DND-41 (cell line): ENCODE results near the gene NPVF.

Experiments
- ATAC-seq: fragments of 200-7000 bp; cut with Tn5 transposase; 3 replicates; pipeline ENCODE4 v1.9.1; 2021; ENCODE audit warnings: low read depth; ENCODE audit not compliant: insufficient read depth
- DNase-seq: peaks from one replicate; pipeline ENCODE4 v3.0.0-alpha.2; 2020
- H2AFZ ChIP-seq: 2 replicates; pipeline ENCODE4 v1.6.0; 2012; ENCODE audit warnings: low read depth, low read length
- H3K27ac ChIP-seq: 2 replicates; pipeline ENCODE4 v1.5.1; 2012; ENCODE audit warnings: low read length, inconsistent platforms
- H3K27me3 ChIP-seq: fragments of 200-600 bp; sonication (generic); 2 replicates; pipeline ENCODE4 v1.6.0; 2012; ENCODE audit warnings: low read length, mild to moderate bottlenecking, inconsistent platforms; ENCODE audit not compliant: insufficient read depth, poor library complexity
- H3K36me3 ChIP-seq: 2 replicates; pipeline ENCODE4 v1.5.1; 2012; ENCODE audit warnings: low read length, inconsistent platforms; ENCODE audit not compliant: insufficient read depth
- H3K4me1 ChIP-seq: 2 replicates; pipeline ENCODE4 v1.5.1; 2012; ENCODE audit warnings: mild to moderate bottlenecking, low read length; ENCODE audit not compliant: insufficient read depth
- H3K4me2 ChIP-seq: 2 replicates; pipeline ENCODE4 v1.6.0; 2012; ENCODE audit warnings: mild to moderate bottlenecking, moderate library complexity, low read length, inconsistent platforms; ENCODE audit not compliant: insufficient read depth
- H3K4me3 ChIP-seq, 2 experiments: fragments of 200-600 bp in 1 of 2; shearing (Covaris generic) in 1 of 2; 2 replicates each; pipeline ENCODE4 v1.5.1; 2012 to 2016; ENCODE audit warnings: inconsistent platforms in 2 of 2, low read length in 2 of 2, mild to moderate bottlenecking in 2 of 2, low read depth in 1 of 2, moderate library complexity in 1 of 2
- H3K79me2 ChIP-seq: 2 replicates; pipeline ENCODE4 v1.6.0; 2012; ENCODE audit warnings: low read length, inconsistent platforms; ENCODE audit not compliant: insufficient read depth
- H3K9ac ChIP-seq: 2 replicates; pipeline ENCODE4 v1.6.0; 2012; ENCODE audit warnings: low read depth, mild to moderate bottlenecking, inconsistent platforms, low read length, moderate library complexity
- H3K9me3 ChIP-seq: 2 replicates; pipeline ENCODE4 v1.5.1; 2012; ENCODE audit warnings: low read length, moderate library complexity, mild to moderate bottlenecking, inconsistent platforms; ENCODE audit not compliant: insufficient read depth, severe bottlenecking
- H4K20me1 ChIP-seq: 2 replicates; pipeline ENCODE4 v1.6.0; 2012; ENCODE audit warnings: low read length; ENCODE audit not compliant: insufficient read depth
- CTCF ChIP-seq: IDR thresholded peaks from 2 replicates; pipeline ENCODE4 v1.5.1; 2012; ENCODE audit warnings: borderline replicate concordance, low read length, moderate library complexity, mild to moderate bottlenecking; ENCODE audit not compliant: poor library complexity, severe bottlenecking; ENCODE audit errors: extremely low read depth
- EZH2 ChIP-seq: IDR thresholded peaks from 3 replicates; pipeline ENCODE4 v1.6.1; 2012; ENCODE audit warnings: borderline replicate concordance, low read depth, mild to moderate bottlenecking, moderate library complexity, low read length, inconsistent platforms; ENCODE audit not compliant: severe bottlenecking

The NPVF gene

GRCh38 chr7:25239888-25240287 lies 11.6 kb upstream of the NPVF start:
- Histone ChIP-seq H2AFZ (no peak overlapping the region), H3K9ac (no peak overlapping the region), H3K27me3 (peaks cover 18% of the 10 kb centered on the region), H3K4me3 (no peak overlapping the region), H3K36me3 (no peaks in the 10 kb centered on the region), H3K4me2 (no peak overlapping the region), H3K79me2 (no peaks in the 10 kb centered on the region), H4K20me1 (no peaks in the 10 kb centered on the region), H3K27ac (no peak overlapping the region), H3K9me3 (no peaks in the 10 kb centered on the region), H3K4me1 (no peaks in the 10 kb centered on the region)
- DNase-seq (no peak), ATAC-seq (no peak)
- TF ChIP-seq EZH2 (no peak), CTCF (no peak)

- Histone ChIP-seq H3K27ac (no peak overlapping the region), H4K20me1 (no peaks in the 10 kb centered on the region), H3K4me1 (no peaks in the 10 kb centered on the region), H3K79me2 (no peaks in the 10 kb centered on the region), H3K27me3 (peaks cover 15% of the 10 kb centered on the region), H3K4me2 (no peak overlapping the region), H3K9ac (no peak overlapping the region), H3K9me3 (no peaks in the 10 kb centered on the region), H3K4me3 (no peak overlapping the region), H3K36me3 (no peaks in the 10 kb centered on the region), H2AFZ (no peak overlapping the region)
- no peak for DNase-seq
- no peak for ATAC-seq
- TF ChIP-seq CTCF (no peak), EZH2 (no peak)
Measured at GRCh38 chr7:25238066-25238725, 9.9 kb upstream of the NPVF start.

DNA sequence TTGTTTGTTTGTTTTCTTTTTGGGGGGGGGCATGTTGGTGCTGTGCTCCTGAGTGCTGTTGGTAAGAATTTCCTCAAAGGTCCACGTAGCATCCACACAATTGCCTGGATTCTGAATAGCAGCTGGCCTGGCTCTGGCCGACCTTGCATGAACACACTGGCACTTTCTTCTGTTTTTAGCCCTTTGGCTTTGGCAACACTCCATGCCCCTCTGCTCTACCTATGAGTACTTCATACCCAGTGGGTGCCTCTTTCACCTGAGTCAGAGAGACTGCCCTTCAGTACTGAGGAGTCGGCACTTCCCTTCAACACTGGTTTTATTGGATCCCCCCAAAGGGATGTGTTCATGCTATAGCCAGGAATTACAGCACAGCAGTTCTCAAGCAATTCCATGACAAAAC lies 7.2 kb upstream of the NPVF start:
- H4K20me1 ChIP-seq, result no peaks in the 10 kb centered on the region
- H3K27ac ChIP-seq, result no peak overlapping the region
- H3K27me3 ChIP-seq, result peaks cover 29% of the 10 kb centered on the region
- H3K79me2 ChIP-seq, result no peaks in the 10 kb centered on the region
- TF ChIP-seq CTCF (no peak), EZH2 (no peak)
- no peaks in the 10 kb centered on the region for H3K9me3 ChIP-seq
- no peak overlapping the region for H2AFZ ChIP-seq
- no peak overlapping the region for H3K9ac ChIP-seq
- DNase-seq (no peak), ATAC-seq (no peak)
- no peaks in the 10 kb centered on the region for H3K4me1 ChIP-seq
- H3K4me2 ChIP-seq, result no peak overlapping the region
- no peak overlapping the region for H3K4me3 ChIP-seq
- H3K36me3 ChIP-seq, result no peaks in the 10 kb centered on the region

DNA sequence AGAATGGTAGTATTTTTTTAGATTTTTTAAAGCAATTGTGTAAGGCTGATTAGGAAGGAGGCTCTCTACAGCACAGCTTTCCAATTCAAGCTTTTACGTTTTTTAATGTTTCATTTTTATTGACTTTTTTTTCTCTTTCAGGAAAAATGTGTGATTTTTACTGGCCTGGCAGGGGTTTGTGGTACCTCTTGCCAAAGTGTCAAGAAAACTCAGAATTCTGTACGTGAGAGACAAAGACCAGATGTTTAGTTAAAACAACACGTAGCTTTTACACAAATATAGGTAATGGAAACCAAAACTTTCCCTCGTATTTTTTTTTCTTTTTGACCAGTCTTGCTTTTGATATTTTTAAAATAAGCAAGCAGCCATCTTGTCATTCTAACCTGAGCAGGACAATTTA lies 6.0 kb upstream of the NPVF start:
- H4K20me1 ChIP-seq, result no peaks in the 10 kb centered on the region
- no peak for DNase-seq

More for the DNA sequence above, 6.0 kb upstream of the NPVF start:
- no peak overlapping the region for H3K4me2 ChIP-seq
- no peak for ATAC-seq
- H3K4me1 ChIP-seq, result no peaks in the 10 kb centered on the region
- H3K36me3 ChIP-seq, result no peaks in the 10 kb centered on the region
- H3K27me3 ChIP-seq, result peaks cover 31% of the 10 kb centered on the region
- H3K4me3 ChIP-seq, result no peak overlapping the region
- H3K9me3 ChIP-seq, result no peaks in the 10 kb centered on the region
- H3K27ac ChIP-seq, result no peak overlapping the region
- H3K9ac ChIP-seq, result no peak overlapping the region
- H2AFZ ChIP-seq, result no peak overlapping the region
- no peaks in the 10 kb centered on the region for H3K79me2 ChIP-seq
- TF ChIP-seq CTCF (no peak), EZH2 (no peak)
